ENCODE data around the gene TMEM131L.
"Not testable (repeated sequence)": the region's sequence is repeated elsewhere in the genome, so short reads cannot be mapped to it uniquely, and the experiment has no call there.

TMEM131L gene

GRCh38 chr4:153502584-153502983 lies 36.4 kb downstream of the TMEM131L start:
- DNase-seq (ENCODE audit: low read depth in 2 of 3, low spot score in 2 of 3) = no peak

GRCh38 chr4:153506341-153507309 lies 40.5 kb downstream of the TMEM131L start:
- no peak for DNase-seq (ENCODE audit: low read depth in 2 of 3, low spot score in 2 of 3)

- DNase-seq (ENCODE audit: low read depth in 2 of 3, low spot score in 2 of 3) = no peak
Observed at GRCh38 chr4:153507310-153508073, 41.3 kb downstream of the TMEM131L start.

GRCh38 chr4:153509212-153509611 lies 43.1 kb downstream of the TMEM131L start:
- not testable (repeated sequence) for DNase-seq (ENCODE audit: low read depth in 2 of 3, low spot score in 2 of 3)

- no peak for DNase-seq (ENCODE audit: low read depth in 2 of 3, low spot score in 2 of 3)
Observed at GRCh38 chr4:153509724-153510123, 43.6 kb downstream of the TMEM131L start.

GRCh38 chr4:153510252-153511001 lies 44.3 kb downstream of the TMEM131L start:
- no peak for DNase-seq (ENCODE audit: low read depth in 2 of 3, low spot score in 2 of 3)

GRCh38 chr4:153511104-153511503 lies 44.9 kb downstream of the TMEM131L start:
- no peak for DNase-seq (ENCODE audit: low read depth in 2 of 3, low spot score in 2 of 3)

GRCh38 chr4:153512162-153512852 lies 46.1 kb downstream of the TMEM131L start:
- no peak for DNase-seq (ENCODE audit: low read depth in 2 of 3, low spot score in 2 of 3)

GRCh38 chr4:153512952-153513500 lies 46.9 kb downstream of the TMEM131L start:
- no peak for DNase-seq (ENCODE audit: low read depth in 2 of 3, low spot score in 2 of 3)

- DNase-seq (ENCODE audit: low read depth in 2 of 3, low spot score in 2 of 3) = no peak
Observed at GRCh38 chr4:153513596-153513995, 47.4 kb downstream of the TMEM131L start.

GRCh38 chr4:153514001-153514526 lies 47.9 kb downstream of the TMEM131L start:
- DNase-seq (ENCODE audit: low read depth in 2 of 3, low spot score in 2 of 3) = no peak

GRCh38 chr4:153514688-153515426 lies 48.7 kb downstream of the TMEM131L start:
- DNase-seq (ENCODE audit: low read depth in 2 of 3, low spot score in 2 of 3) = no peak

GRCh38 chr4:153517159-153517558 lies 51.0 kb downstream of the TMEM131L start:
- DNase-seq (ENCODE audit: low read depth in 2 of 3, low spot score in 2 of 3) = no peak

GRCh38 chr4:153518001-153518400 lies 51.8 kb downstream of the TMEM131L start:
- DNase-seq (ENCODE audit: low read depth in 2 of 3, low spot score in 2 of 3) = no peak

- no peak for DNase-seq (ENCODE audit: low read depth in 2 of 3, low spot score in 2 of 3)
Observed at GRCh38 chr4:153518637-153519389, 52.7 kb downstream of the TMEM131L start.

- no peak for DNase-seq (ENCODE audit: low read depth in 2 of 3, low spot score in 2 of 3)
Observed at GRCh38 chr4:153519687-153520086, 53.5 kb downstream of the TMEM131L start.

GRCh38 chr4:153520227-153520626 lies 54.1 kb downstream of the TMEM131L start:
- DNase-seq (ENCODE audit: low read depth in 2 of 3, low spot score in 2 of 3) = no peak

- DNase-seq (ENCODE audit: low read depth in 2 of 3, low spot score in 2 of 3) = no peak
Observed at GRCh38 chr4:153520801-153521329, 54.7 kb downstream of the TMEM131L start.

All from activated CD8-positive, alpha-beta memory T cell treated with anti-CD3 and anti-CD28 coated beads for 48 hours (primary cell).